GM12878 (cell line): ENCODE measurements around the gene PRAC2. TPM values are rescaled to one million over a fixed set of nuclear protein-coding genes. Genes with fewer than 3 reads are reported as not detected.
"Not testable (repeated sequence)": the region's sequence is repeated elsewhere in the genome, so short reads cannot be mapped to it uniquely, and the experiment has no call there.

Experiments used
- ATAC-seq: fragments of 200-7000 bp; cut with Tn5 transposase; 3 replicates; pipeline ENCODE4 v1.9.1; 2020; ENCODE audit warnings: mild to moderate bottlenecking, moderate library complexity
- BruUV-seq: library from RNA; stranded (reverse); fragments of 400-500 nt; replicated peaks from 2 replicates; lab custom pipeline; 2021; lab: Mats Ljungman, UMichigan
- CTCF ChIA-PET: fragments of 300-600 bp; sonication (Branson Sonifier 250); formaldehyde crosslinking; extraction: SDS; loops from one replicate; lab custom pipeline; 2021; ENCODE audit warnings: inconsistent platforms; lab: Yijun Ruan, JAX
- POLR2A ChIA-PET: fragments of 350-600 bp; formaldehyde crosslinking; extraction: SDS; loops from one replicate; lab custom pipeline; 2021; ENCODE audit warnings: inconsistent platforms; lab: Charles Lee
- RAD21 ChIA-PET: fragments of 300-600 bp; sonication (Branson Sonifier 250); formaldehyde crosslinking; loops from one replicate; lab custom pipeline; 2023; ENCODE audit warnings: antibody characterized with exemption; ENCODE audit not compliant: unreplicated experiment; lab: Charles Lee
- SMC1A ChIA-PET: fragments of 300-600 bp; sonication (Branson Sonifier 250); formaldehyde crosslinking; loops from one replicate; lab custom pipeline; 2023; ENCODE audit not compliant: unreplicated experiment, uncharacterized antibody; lab: Charles Lee
- DNase-seq: peaks from one replicate; pipeline ENCODE4 v3.0.0-alpha.2; 2011; ENCODE audit warnings: low read depth, low spot score
- FAIRE-seq: peaks from 3 replicates; lab custom pipeline; 2011; peaks lifted over from hg19 to GRCh38; lab: Jason Lieb, UNC
- H2AFZ ChIP-seq: 2 replicates; pipeline ENCODE4 v1.6.0; 2011; ENCODE audit warnings: low read depth, low read length, control low read depth; ENCODE audit not compliant: control insufficient read depth
- H3K27ac ChIP-seq: 2 replicates; pipeline ENCODE4 v1.5.1; 2011; ENCODE audit warnings: control low read depth; ENCODE audit not compliant: control insufficient read depth, insufficient read depth
- H3K27me3 ChIP-seq, 2 experiments: replicated peaks in 1 of 2; 2 replicates each; pipeline versions ENCODE4 v1.6.0 to v1.6.1; 2011; ENCODE audit warnings: low read length in 1 of 2; ENCODE audit not compliant: control insufficient read depth in 2 of 2, insufficient read depth in 2 of 2
- H3K36me3 ChIP-seq, 2 experiments: 2 replicates each; pipeline ENCODE4 v1.5.1; 2011; ENCODE audit warnings: low read length in 1 of 2; ENCODE audit not compliant: control insufficient read depth in 2 of 2, insufficient read depth in 2 of 2
- H3K4me1 ChIP-seq: 2 replicates; pipeline ENCODE4 v1.6.1; 2011; ENCODE audit warnings: mild to moderate bottlenecking, low read length, moderate library complexity, mixed read lengths; ENCODE audit not compliant: control insufficient read depth, insufficient read depth
- H3K4me2 ChIP-seq: 2 replicates; pipeline ENCODE4 v1.6.0; 2011; ENCODE audit warnings: control low read depth; ENCODE audit not compliant: control insufficient read depth, insufficient read depth
- H3K4me3 ChIP-seq: fragments of 200-600 bp; sonication (generic); 2 replicates; pipeline ENCODE4 v1.5.1; 2016
- H3K79me2 ChIP-seq: 2 replicates; pipeline ENCODE4 v1.6.0; 2011; ENCODE audit warnings: low read length; ENCODE audit not compliant: control insufficient read depth, insufficient read depth
- H3K9ac ChIP-seq: 2 replicates; pipeline ENCODE4 v1.8.0; 2011; ENCODE audit warnings: low read length, control low read depth, mixed read lengths; ENCODE audit not compliant: control insufficient read depth, insufficient read depth
- H3K9me3 ChIP-seq: replicated peaks from 3 replicates; pipeline ENCODE4 v1.5.1; 2011; ENCODE audit warnings: mild to moderate bottlenecking, low read length; ENCODE audit not compliant: control insufficient read depth, insufficient read depth
- H4K20me1 ChIP-seq: 2 replicates; pipeline ENCODE4 v1.6.0; 2011; ENCODE audit not compliant: control insufficient read depth, insufficient read depth
- MAX ChIP-seq: IDR thresholded peaks from 2 replicates; pipeline ENCODE4 v1.6.1; 2012; ENCODE audit warnings: low read depth, low read length, improper control_type of control experiment
- SMC3 ChIP-seq: IDR thresholded peaks from 2 replicates; pipeline ENCODE4 v1.6.1; 2011; ENCODE audit warnings: low read length, improper control_type of control experiment, borderline replicate concordance
- ZNF207 ChIP-seq: fragments of 450-650 bp; IDR thresholded peaks from 2 replicates; pipeline ENCODE4 v1.6.1; 2014; ENCODE audit warnings: antibody characterized with exemption, mild to moderate bottlenecking, borderline replicate concordance
- WGBS: methylation state at CpG from one replicate; pipeline ENCODE4 v1.1.6; 2016; ENCODE audit warnings: low lambda C conversion rate; ENCODE audit not compliant: insufficient replicate concordance, insufficient coverage; ENCODE audit errors: missing lambda C conversion rate; 5-methylcytosine and 5-hydroxymethylcytosine counted together
- in situ Hi-C: fragments of 300-500 bp; cut with MboI; formaldehyde crosslinking; loops from 9 replicates; pipeline ENCODE4 v1.14.3; 2018; ENCODE audit warnings: mixed read lengths
- intact Hi-C: fragments of 100-400 bp; cut with micrococcal nuclease; formaldehyde crosslinking; loops from one replicate; pipeline ENCODE4 v1.14.2; 2022; ENCODE audit not compliant: unreplicated experiment
- polyA plus RNA-seq, 11 experiments: library from polyadenylated mRNA; depleted of rRNA in 4 of 11; unstranded in 6 of 11; stranded (reverse) in 5 of 11; fragments of >200 nt; fragmentation: Nextera tagmentation in 4 of 11; fragmentation: Illumina TruSeq in 1 of 11; extraction: Ambion mirVana in 4 of 11; extraction: Trizol in 1 of 11; gene quantifications; 1 replicate in 1 of 11; 2 replicates in 10 of 11; pipeline versions ENCODE4 v1.2.1 to v1.2.3, GENCODE V29; 2011 to 2016; ENCODE audit warnings: inconsistent platforms in 2 of 11, missing spikeins in 2 of 11, low read depth in 1 of 11
- total RNA-seq, 4 experiments: library from RNA; depleted of rRNA in 3 of 4; stranded (reverse); fragments of >200 nt in 3 of 4; fragmentation: Illumina TruSeq in 1 of 4; extraction: Trizol in 1 of 4; gene quantifications; 2 replicates each; pipeline versions ENCODE4 v1.2.1 to v1.2.3, GENCODE V29; 2013 to 2021

Gene PRAC2
- total and polyA plus RNA-seq, 10 of the 15 experiments (the other 5 are each of a cell fraction or from before 2014, with no cell fraction given): 0.31 TPM; not detected in 9

- peaks cover 20 to 33% of the 10 kb centered on the region in 2 experiments for H3K27me3 ChIP-seq
- intact Hi-C loops: no loop called here
- POLR2A ChIA-PET: no interaction called here
Measured at GRCh38 chr17:48715496-48716399, 7.2 kb upstream of the PRAC2 start.

GRCh38 chr17:48716549-48716948 is 6.4 kb upstream of the PRAC2 start:
- H3K9ac ChIP-seq, in situ Hi-C loops, H3K79me2 ChIP-seq, H4K20me1 ChIP-seq, H3K4me1 ChIP-seq, POLR2A ChIA-PET, FAIRE-seq, H3K4me2 ChIP-seq, ATAC-seq, H3K9me3 ChIP-seq, intact Hi-C loops, BruUV-seq, H3K36me3 ChIP-seq, DNase-seq, H2AFZ ChIP-seq, H3K27ac ChIP-seq, H3K4me3 ChIP-seq: not testable (repeated sequence)
- ChIA-PET CTCF (interaction anchor here (0.7 to 2.9 kb wide), 5 partner anchors 12 to 162 kb away, joined by 3 to 17 read pairs (median 3); no protein-coding TSS in a partner anchor), SMC1A (interaction anchor here (1.1 to 1.4 kb wide), 3 partner anchors 33 to 163 kb away, joined by 3 to 4 read pairs (median 4); no protein-coding TSS in a partner anchor), RAD21 (interaction anchor here (1.0 to 2.3 kb wide), 2 partner anchors 38 to 163 kb away, joined by 3 to 6 read pairs; no protein-coding TSS in a partner anchor)
- peaks cover 18 to 37% of the 10 kb centered on the region in 2 experiments for H3K27me3 ChIP-seq
- WGBS: 32% methylated on average over 3 of the region's 3 CpGs

More at GRCh38 chr17:48715496-48716399, 7.2 kb upstream of the PRAC2 start:
- no peak overlapping the region for H3K27ac ChIP-seq
- FAIRE-seq: no peak
- ChIA-PET SMC1A (interaction anchor here (1.4 kb wide), 1 partner anchor 76 kb away, joined by 3 read pairs; no protein-coding TSS in a partner anchor), RAD21 (no interaction called here), CTCF (interaction anchor here (0.5 to 2.9 kb wide), 7 partner anchors 8 to 163 kb away, joined by 3 to 17 read pairs (median 4); partner anchors contain the start of gene HOXB13)
- 5% methylated on average over 5 of the region's 5 CpGs for WGBS
- H4K20me1 ChIP-seq: no peaks in the 10 kb centered on the region
- DNase-seq: no peak
- no TSS peak for BruUV-seq
- no peak overlapping the region for H3K4me3 ChIP-seq
- ATAC-seq: no peak
- no peaks in the 10 kb centered on the region for H3K4me1 ChIP-seq
- H3K36me3 ChIP-seq: no peaks in the 10 kb centered on the region
- no peak overlapping the region for H2AFZ ChIP-seq
- no peaks in the 10 kb centered on the region for H3K79me2 ChIP-seq
- H3K4me2 ChIP-seq: no peak overlapping the region
- no peaks in the 10 kb centered on the region; the same call in 2 of the 3 replicates for H3K9me3 ChIP-seq
- TF ChIP-seq SMC3: no peak
- no peak for TF ChIP-seq MAX
- no peak for TF ChIP-seq ZNF207
- H3K9ac ChIP-seq: no peak overlapping the region
- in situ Hi-C loops: no loop called here
